Vagina (tissue), 2 donors: Measurements from ENCODE around the gene SUGCT. TPM values are rescaled to one million over a fixed set of nuclear protein-coding genes. Genes with fewer than 3 reads are reported as not detected.
"Not testable (repeated sequence)": the region's sequence is repeated elsewhere in the genome, so short reads cannot be mapped to it uniquely, and the experiment has no call there.

Experiments used
- DNase-seq, 2 donors: peaks; one replicate each; pipeline ENCODE4 v3.0.0-alpha.2; 2017; ENCODE audit errors: extremely low spot score in 2 of 2
- H3K27ac ChIP-seq: fragments of 200-600 bp; sonication (generic); one replicate; pipeline ENCODE4 v1.5.1; 2019
- H3K27me3 ChIP-seq: fragments of 200-600 bp; sonication (generic); one replicate; pipeline ENCODE4 v1.5.1; 2019
- H3K36me3 ChIP-seq, 2 donors: fragments of 200-600 bp; sonication (generic); one replicate each; pipeline ENCODE4 v1.5.1; 2017 to 2019
- H3K4me1 ChIP-seq: fragments of 200-600 bp; sonication (generic); one replicate; pipeline ENCODE4 v1.5.1; 2019
- H3K4me3 ChIP-seq, 2 donors: fragments of 200-600 bp; sonication (generic); 1 replicate in 1 of 2; 2 replicates in 1 of 2; pipeline ENCODE4 v1.5.1; 2016 to 2019
- H3K9me3 ChIP-seq: fragments of 200-600 bp; sonication (generic); one replicate; pipeline ENCODE4 v1.5.1; 2019
- CTCF ChIP-seq, 3 experiments: fragments of 450-650 bp in 2 of 3; fragments of 200-600 bp in 1 of 3; sonication (generic) in 1 of 3; IDR thresholded peaks; one replicate each; pipeline ENCODE4 v1.5.1; 2017 to 2019; ENCODE audit warnings: antibody characterized with exemption in 3 of 3, mild to moderate bottlenecking in 2 of 3, moderate library complexity in 2 of 3
- POLR2A ChIP-seq, 2 donors: fragments of 450-650 bp; IDR thresholded peaks; one replicate each; pipeline ENCODE4 v1.6.1; 2017; ENCODE audit warnings: antibody characterized with exemption in 2 of 2, mild to moderate bottlenecking in 2 of 2, moderate library complexity in 2 of 2
- POLR2AphosphoS5 ChIP-seq, 2 donors: sonication (generic); formaldehyde crosslinking; IDR thresholded peaks; one replicate each; pipeline ENCODE4 v1.9.0; 2017; ENCODE audit warnings: antibody characterized with exemption in 2 of 2, mild to moderate bottlenecking in 2 of 2, low read depth in 1 of 2; ENCODE audit not compliant: insufficient read depth in 1 of 2
- intact Hi-C: fragments of 100-400 bp; cut with DNase I; formaldehyde crosslinking; loops from one replicate; pipeline ENCODE4 v1.15.1; 2023
- total RNA-seq: library from RNA; depleted of rRNA; stranded (reverse); fragments of >200 nt; gene quantifications from one replicate; pipeline ENCODE4 v1.2.3, GENCODE V29; 2016

SUGCT gene
- total RNA-seq, 1 donor from 2014 or later: 2.2 TPM

- H3K36me3 ChIP-seq: no peaks in the 10 kb centered on the region
- no peaks in the 10 kb centered on the region for H3K4me1 ChIP-seq
- no peaks in the 10 kb centered on the region for H3K9me3 ChIP-seq
- TF ChIP-seq POLR2AphosphoS5 (IDR thresholded peaks at IDR 0.05; ENCODE audit: insufficient read depth in 1 of 2, low read depth in 1 of 2): no peak
- TF ChIP-seq POLR2A (IDR thresholded peaks at IDR 0.05): no peak
- no peak for TF ChIP-seq CTCF (IDR thresholded peaks at IDR 0.05)
- H3K27me3 ChIP-seq: no peaks in the 10 kb centered on the region
- no peak for DNase-seq
- H3K4me3 ChIP-seq: no peak overlapping the region
- intact Hi-C loops: no loop called here
- no peak overlapping the region for H3K27ac ChIP-seq
Measured at GRCh38 chr7:40263752-40264390, 129.1 kb downstream of the SUGCT start.

GRCh38 chr7:40267583-40267982 lies 132.8 kb downstream of the SUGCT start:
- Histone ChIP-seq H3K27ac (no peak overlapping the region), H3K4me1 (no peaks in the 10 kb centered on the region), H3K4me3 (no peak overlapping the region), H3K36me3 (no peaks in the 10 kb centered on the region), H3K27me3 (no peaks in the 10 kb centered on the region), H3K9me3 (no peaks in the 10 kb centered on the region)
- intact Hi-C loops: no loop called here
- TF ChIP-seq POLR2A (IDR thresholded peaks at IDR 0.05) (no peak), CTCF (IDR thresholded peaks at IDR 0.05) (no peak), POLR2AphosphoS5 (IDR thresholded peaks at IDR 0.05; ENCODE audit: insufficient read depth in 1 of 2, low read depth in 1 of 2) (no peak)
- DNase-seq: no peak

- H3K36me3 ChIP-seq, H3K9me3 ChIP-seq, H3K4me1 ChIP-seq, H3K4me3 ChIP-seq, H3K27me3 ChIP-seq, intact Hi-C loops, DNase-seq, H3K27ac ChIP-seq: not testable (repeated sequence)
Measured at GRCh38 chr7:40268810-40269209, 134.0 kb downstream of the SUGCT start.

- no peaks in the 10 kb centered on the region for H3K36me3 ChIP-seq
- DNase-seq: no peak
- no peak for TF ChIP-seq POLR2AphosphoS5 (IDR thresholded peaks at IDR 0.05; ENCODE audit: insufficient read depth in 1 of 2, low read depth in 1 of 2)
- TF ChIP-seq CTCF (IDR thresholded peaks at IDR 0.05): no peak
- no peak for TF ChIP-seq POLR2A (IDR thresholded peaks at IDR 0.05)
- no peak overlapping the region for H3K27ac ChIP-seq
- H3K4me1 ChIP-seq: no peaks in the 10 kb centered on the region
- H3K4me3 ChIP-seq: no peak overlapping the region
- intact Hi-C loops: no loop called here
- no peaks in the 10 kb centered on the region for H3K27me3 ChIP-seq
- no peaks in the 10 kb centered on the region for H3K9me3 ChIP-seq
Measured at GRCh38 chr7:40276061-40276460, 141.3 kb downstream of the SUGCT start.

- intact Hi-C loops: no loop called here
- no peak for DNase-seq
- no peak overlapping the region for H3K27ac ChIP-seq
- no peak overlapping the region for H3K4me3 ChIP-seq
- no peaks in the 10 kb centered on the region for H3K4me1 ChIP-seq
- H3K27me3 ChIP-seq: no peaks in the 10 kb centered on the region
- no peaks in the 10 kb centered on the region for H3K9me3 ChIP-seq
- H3K36me3 ChIP-seq: no peaks in the 10 kb centered on the region
- TF ChIP-seq POLR2AphosphoS5 (IDR thresholded peaks at IDR 0.05; ENCODE audit: insufficient read depth in 1 of 2, low read depth in 1 of 2) (no peak), POLR2A (IDR thresholded peaks at IDR 0.05) (no peak), CTCF (IDR thresholded peaks at IDR 0.05) (no peak)
Measured at GRCh38 chr7:40279991-40280390, 145.2 kb downstream of the SUGCT start.
